ENCODE data around the gene NRIP1. TPM values are rescaled to one million over a fixed set of nuclear protein-coding genes. Genes with fewer than 3 reads are reported as not detected.

Gene NRIP1
- total and polyA plus RNA-seq, 10 of the 15 experiments (the other 5 are each of a cell fraction or from before 2014, with no cell fraction given): 2.9 to 26.1 (median 9.3) TPM

DNA sequence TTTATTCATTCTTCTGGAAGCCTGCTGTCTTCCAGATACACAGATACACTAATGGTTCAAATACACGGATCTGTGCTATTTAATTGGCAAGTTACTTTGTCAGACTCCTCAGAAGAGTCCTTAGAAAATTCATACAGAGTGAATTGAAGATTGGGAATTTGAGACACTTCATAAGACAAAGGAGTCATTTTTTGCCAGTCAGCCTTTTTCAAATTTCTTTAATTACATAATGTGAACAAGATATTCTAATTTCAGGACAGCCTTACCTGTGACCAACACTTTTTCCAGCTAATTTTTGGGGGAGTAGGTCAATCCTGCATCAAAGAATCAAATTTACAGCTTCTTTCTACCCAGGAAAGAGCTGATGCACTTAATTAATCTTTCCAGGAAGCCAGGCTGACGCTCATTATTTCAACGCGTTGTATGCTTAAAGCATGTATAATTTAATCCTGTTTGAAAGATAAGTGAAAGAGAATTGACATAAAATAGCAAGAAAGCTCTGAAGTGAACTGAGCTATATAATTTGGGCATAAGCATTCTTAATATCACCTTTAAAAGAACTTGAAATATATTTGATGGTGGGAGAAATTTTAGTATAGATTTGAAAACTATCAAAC lies 12.8 kb upstream of the NRIP1 start:
- H3K36me3 ChIP-seq (ENCODE audit: control insufficient read depth in 2 of 2, insufficient read depth in 2 of 2, low read length in 1 of 2): no peaks in the 10 kb centered on the region
- ATAC-seq (no peak), DNase-seq (ENCODE audit: low read depth, low spot score) (no peak), FAIRE-seq (no peak)
- H3K27me3 ChIP-seq (replicated peaks in 1 of 2; ENCODE audit: control insufficient read depth in 2 of 2, insufficient read depth in 2 of 2, low read length in 1 of 2): no peaks in the 10 kb centered on the region
- no peak overlapping the region for H3K9ac ChIP-seq (ENCODE audit: control insufficient read depth, insufficient read depth, low read length)
- ChIA-PET RAD21 (ENCODE audit: unreplicated experiment) (no interaction called here), SMC1A (ENCODE audit: uncharacterized antibody, unreplicated experiment) (interaction anchor here (0.6 to 1.0 kb wide), 2 partner anchors 9 to 1167 kb away, joined by 3 read pairs; no protein-coding TSS in a partner anchor), CTCF (interaction anchor here (0.5 to 0.8 kb wide), 2 partner anchors 9 to 158 kb away, joined by 3 read pairs; no protein-coding TSS in a partner anchor), POLR2A (no interaction called here)
- H3K4me3 ChIP-seq: no peak overlapping the region
- in situ Hi-C loops (cut with MboI) (no loop called here), intact Hi-C loops (cut with micrococcal nuclease; ENCODE audit: unreplicated experiment) (no loop called here)
- no peak overlapping the region for H3K4me2 ChIP-seq (ENCODE audit: control insufficient read depth, insufficient read depth)
- no peaks in the 10 kb centered on the region for H4K20me1 ChIP-seq (ENCODE audit: control insufficient read depth, insufficient read depth)
- no peak overlapping the region for H2AFZ ChIP-seq (ENCODE audit: control insufficient read depth, low read depth, low read length)
- 44% methylated on average over 4 of the region's 4 CpGs for WGBS (ENCODE audit: insufficient coverage, insufficient replicate concordance, low lambda C conversion rate, missing lambda C conversion rate)
- no peaks in the 10 kb centered on the region for H3K9me3 ChIP-seq (replicated peaks; ENCODE audit: control insufficient read depth, insufficient read depth, low read length)
- H3K4me1 ChIP-seq (ENCODE audit: control insufficient read depth, insufficient read depth, low read length): no peaks in the 10 kb centered on the region
- TF ChIP-seq ZNF217 (IDR thresholded peaks at IDR 0.05): no peak
- no peak for TF ChIP-seq EED (IDR thresholded peaks at IDR 0.05; ENCODE audit: low read depth)
- no peak overlapping the region for H3K27ac ChIP-seq (ENCODE audit: control insufficient read depth, insufficient read depth)
- no TSS peak for BruUV-seq (replicated peaks)
- no peaks in the 10 kb centered on the region for H3K79me2 ChIP-seq (ENCODE audit: control insufficient read depth, insufficient read depth, low read length)

DNA sequence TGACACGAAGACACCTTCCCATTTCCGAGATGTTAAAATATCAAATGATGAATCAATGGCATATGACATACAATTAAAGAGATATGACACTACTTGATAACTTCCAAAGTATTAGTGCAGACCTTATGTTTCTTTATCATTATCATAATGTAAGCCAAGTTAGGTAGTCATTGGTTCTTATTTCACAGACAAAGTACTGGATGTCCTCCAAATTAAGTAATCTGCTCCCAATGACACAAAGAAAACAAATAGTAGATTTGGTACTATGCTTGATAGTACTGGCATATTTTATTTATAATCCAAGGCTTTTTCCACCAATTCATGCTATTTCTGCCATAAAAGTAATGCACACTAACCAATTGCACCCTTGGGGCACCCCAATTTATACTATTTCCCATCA lies 11.9 kb upstream of the NRIP1 start:
- H3K4me3 ChIP-seq: no peak overlapping the region
- in situ Hi-C loops (cut with MboI): no loop called here
- TF ChIP-seq CBX5 (IDR thresholded peaks at IDR 0.05; ENCODE audit: low read depth) (no peak), FOXK2 (IDR thresholded peaks at IDR 0.05) (no peak), NR2F1 (conservative IDR thresholded peaks at IDR 0.05) (no peak), ZBED1 (IDR thresholded peaks at IDR 0.05; ENCODE audit: borderline replicate concordance) (no peak), STAT1 (conservative IDR thresholded peaks at IDR 0.05) (no peak), SIX5 (IDR thresholded peaks at IDR 0.05; ENCODE audit: low read depth, low read length, severe bottlenecking) (no peak), FOXM1 (IDR thresholded peaks at IDR 0.05; ENCODE audit: low read depth, low read length) (no peak), IKZF2 (IDR thresholded peaks at IDR 0.05) (no peak), HDAC6 (IDR thresholded peaks at IDR 0.05; ENCODE audit: unreplicated experiment) (no peak)
- TF ChIP-seq, protein P1, sequence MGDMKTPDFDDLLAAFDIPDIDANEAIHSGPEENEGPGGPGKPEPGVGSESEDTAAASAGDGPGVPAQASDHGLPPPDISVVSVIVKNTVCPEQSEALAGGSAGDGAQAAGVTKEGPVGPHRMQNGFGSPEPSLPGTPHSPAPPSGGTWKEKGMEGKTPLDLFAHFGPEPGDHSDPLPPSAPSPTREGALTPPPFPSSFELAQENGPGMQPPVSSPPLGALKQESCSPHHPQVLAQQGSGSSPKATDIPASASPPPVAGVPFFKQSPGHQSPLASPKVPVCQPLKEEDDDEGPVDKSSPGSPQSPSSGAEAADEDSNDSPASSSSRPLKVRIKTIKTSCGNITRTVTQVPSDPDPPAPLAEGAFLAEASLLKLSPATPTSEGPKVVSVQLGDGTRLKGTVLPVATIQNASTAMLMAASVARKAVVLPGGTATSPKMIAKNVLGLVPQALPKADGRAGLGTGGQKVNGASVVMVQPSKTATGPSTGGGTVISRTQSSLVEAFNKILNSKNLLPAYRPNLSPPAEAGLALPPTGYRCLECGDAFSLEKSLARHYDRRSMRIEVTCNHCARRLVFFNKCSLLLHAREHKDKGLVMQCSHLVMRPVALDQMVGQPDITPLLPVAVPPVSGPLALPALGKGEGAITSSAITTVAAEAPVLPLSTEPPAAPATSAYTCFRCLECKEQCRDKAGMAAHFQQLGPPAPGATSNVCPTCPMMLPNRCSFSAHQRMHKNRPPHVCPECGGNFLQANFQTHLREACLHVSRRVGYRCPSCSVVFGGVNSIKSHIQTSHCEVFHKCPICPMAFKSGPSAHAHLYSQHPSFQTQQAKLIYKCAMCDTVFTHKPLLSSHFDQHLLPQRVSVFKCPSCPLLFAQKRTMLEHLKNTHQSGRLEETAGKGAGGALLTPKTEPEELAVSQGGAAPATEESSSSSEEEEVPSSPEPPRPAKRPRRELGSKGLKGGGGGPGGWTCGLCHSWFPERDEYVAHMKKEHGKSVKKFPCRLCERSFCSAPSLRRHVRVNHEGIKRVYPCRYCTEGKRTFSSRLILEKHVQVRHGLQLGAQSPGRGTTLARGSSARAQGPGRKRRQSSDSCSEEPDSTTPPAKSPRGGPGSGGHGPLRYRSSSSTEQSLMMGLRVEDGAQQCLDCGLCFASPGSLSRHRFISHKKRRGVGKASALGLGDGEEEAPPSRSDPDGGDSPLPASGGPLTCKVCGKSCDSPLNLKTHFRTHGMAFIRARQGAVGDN (IDR thresholded peaks at IDR 0.05): no peak
- TF ChIP-seq, protein P2, sequence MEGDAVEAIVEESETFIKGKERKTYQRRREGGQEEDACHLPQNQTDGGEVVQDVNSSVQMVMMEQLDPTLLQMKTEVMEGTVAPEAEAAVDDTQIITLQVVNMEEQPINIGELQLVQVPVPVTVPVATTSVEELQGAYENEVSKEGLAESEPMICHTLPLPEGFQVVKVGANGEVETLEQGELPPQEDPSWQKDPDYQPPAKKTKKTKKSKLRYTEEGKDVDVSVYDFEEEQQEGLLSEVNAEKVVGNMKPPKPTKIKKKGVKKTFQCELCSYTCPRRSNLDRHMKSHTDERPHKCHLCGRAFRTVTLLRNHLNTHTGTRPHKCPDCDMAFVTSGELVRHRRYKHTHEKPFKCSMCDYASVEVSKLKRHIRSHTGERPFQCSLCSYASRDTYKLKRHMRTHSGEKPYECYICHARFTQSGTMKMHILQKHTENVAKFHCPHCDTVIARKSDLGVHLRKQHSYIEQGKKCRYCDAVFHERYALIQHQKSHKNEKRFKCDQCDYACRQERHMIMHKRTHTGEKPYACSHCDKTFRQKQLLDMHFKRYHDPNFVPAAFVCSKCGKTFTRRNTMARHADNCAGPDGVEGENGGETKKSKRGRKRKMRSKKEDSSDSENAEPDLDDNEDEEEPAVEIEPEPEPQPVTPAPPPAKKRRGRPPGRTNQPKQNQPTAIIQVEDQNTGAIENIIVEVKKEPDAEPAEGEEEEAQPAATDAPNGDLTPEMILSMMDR (IDR thresholded peaks at IDR 0.05 in 2 of 3, conservative IDR thresholded peaks at IDR 0.05 in 1 of 3; ENCODE audit: control insufficient read depth in 2 of 3, extremely low read depth in 1 of 3, insufficient read depth in 1 of 3, low read depth in 3 of 3, low read length in 3 of 3): no peak

More for the DNA sequence above, 11.9 kb upstream of the NRIP1 start:
- FAIRE-seq (no peak), ATAC-seq (no peak), DNase-seq (ENCODE audit: low read depth, low spot score) (no peak)
- H3K79me2 ChIP-seq (ENCODE audit: control insufficient read depth, insufficient read depth, low read length): no peaks in the 10 kb centered on the region
- H2AFZ ChIP-seq (ENCODE audit: control insufficient read depth, low read depth, low read length): no peak overlapping the region
- CTCF ChIA-PET: interaction anchor here (1.0 kb wide), 1 partner anchor 79 kb away, joined by 3 read pairs; no protein-coding TSS in a partner anchor
- intact Hi-C loops (cut with micrococcal nuclease; ENCODE audit: unreplicated experiment): no loop called here
- 20% methylated on average over 2 of the region's 2 CpGs for WGBS (ENCODE audit: insufficient coverage, insufficient replicate concordance, low lambda C conversion rate, missing lambda C conversion rate)
- no peaks in the 10 kb centered on the region for H3K9me3 ChIP-seq (replicated peaks; ENCODE audit: control insufficient read depth, insufficient read depth, low read length)
- SMC1A ChIA-PET (ENCODE audit: uncharacterized antibody, unreplicated experiment): no interaction called here
- H3K4me1 ChIP-seq (ENCODE audit: control insufficient read depth, insufficient read depth, low read length): no peaks in the 10 kb centered on the region
- RAD21 ChIA-PET (ENCODE audit: unreplicated experiment): no interaction called here
- POLR2A ChIA-PET: no interaction called here
- BruUV-seq (replicated peaks): no TSS peak
- H3K36me3 ChIP-seq (ENCODE audit: control insufficient read depth in 2 of 2, insufficient read depth in 2 of 2, low read length in 1 of 2): no peaks in the 10 kb centered on the region
- no peak overlapping the region for H3K4me2 ChIP-seq (ENCODE audit: control insufficient read depth, insufficient read depth)
- H3K27me3 ChIP-seq (replicated peaks in 1 of 2; ENCODE audit: control insufficient read depth in 2 of 2, insufficient read depth in 2 of 2, low read length in 1 of 2): no peaks in the 10 kb centered on the region
- H4K20me1 ChIP-seq (ENCODE audit: control insufficient read depth, insufficient read depth): no peaks in the 10 kb centered on the region
- H3K27ac ChIP-seq (ENCODE audit: control insufficient read depth, insufficient read depth): no peak overlapping the region
- no peak overlapping the region for H3K9ac ChIP-seq (ENCODE audit: control insufficient read depth, insufficient read depth, low read length)

Measured in GM12878 (cell line).